Measurements from ENCODE around the gene SPAG6.
"Not testable (repeated sequence)": the region's sequence is repeated elsewhere in the genome, so short reads cannot be mapped to it uniquely, and the experiment has no call there.

SPAG6 gene

DNA sequence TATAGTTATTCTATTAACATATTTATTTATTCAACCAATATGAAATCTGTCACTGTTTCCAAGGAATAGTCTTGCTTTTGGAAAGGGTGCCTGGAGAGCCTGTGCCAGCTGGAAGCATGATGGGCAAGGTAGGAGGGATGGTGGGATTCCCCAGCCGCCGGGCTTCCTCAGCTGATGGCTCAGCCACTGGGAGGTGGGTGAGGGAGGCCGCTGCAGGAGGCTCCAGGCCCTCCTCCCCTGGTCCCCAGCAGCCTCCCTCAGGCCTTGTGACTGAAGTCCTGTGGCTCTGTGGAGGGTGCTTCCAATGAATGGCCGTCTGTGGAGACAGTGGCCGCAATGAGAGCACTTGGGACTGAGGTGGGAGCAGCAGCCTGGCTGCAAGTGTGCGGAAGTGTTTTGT lies 27.0 kb downstream of the SPAG6 start:
- no peak for DNase-seq (ENCODE audit: low read depth)

GRCh38 chr10:22372917-22373316 lies 27.6 kb downstream of the SPAG6 start:
- DNase-seq (ENCODE audit: low read depth): no peak

GRCh38 chr10:22374489-22375126 lies 29.3 kb downstream of the SPAG6 start:
- no peak for DNase-seq (ENCODE audit: low read depth)

GRCh38 chr10:22379059-22379458 lies 33.8 kb downstream of the SPAG6 start:
- DNase-seq (ENCODE audit: low read depth): no peak

DNA sequence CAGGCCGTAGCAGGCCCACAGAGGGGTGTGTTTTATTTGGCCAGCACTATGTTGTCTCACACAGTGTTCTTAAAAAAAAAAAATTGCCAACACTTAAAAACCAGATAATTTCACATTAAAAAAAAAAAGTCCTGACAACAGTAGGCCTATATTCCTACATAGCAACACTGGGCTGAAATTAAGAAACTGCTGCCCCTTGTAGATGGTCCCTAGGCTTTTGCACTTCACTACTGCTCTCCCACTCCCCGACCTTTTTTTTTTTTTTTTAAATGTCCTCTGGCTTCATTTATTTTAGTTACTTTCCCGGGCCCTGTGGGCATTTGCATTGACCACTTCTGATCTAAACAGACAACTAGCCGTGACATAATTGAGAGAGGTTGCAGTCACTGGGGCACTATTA lies 36.0 kb downstream of the SPAG6 start:
- DNase-seq (ENCODE audit: low read depth): no peak

DNA sequence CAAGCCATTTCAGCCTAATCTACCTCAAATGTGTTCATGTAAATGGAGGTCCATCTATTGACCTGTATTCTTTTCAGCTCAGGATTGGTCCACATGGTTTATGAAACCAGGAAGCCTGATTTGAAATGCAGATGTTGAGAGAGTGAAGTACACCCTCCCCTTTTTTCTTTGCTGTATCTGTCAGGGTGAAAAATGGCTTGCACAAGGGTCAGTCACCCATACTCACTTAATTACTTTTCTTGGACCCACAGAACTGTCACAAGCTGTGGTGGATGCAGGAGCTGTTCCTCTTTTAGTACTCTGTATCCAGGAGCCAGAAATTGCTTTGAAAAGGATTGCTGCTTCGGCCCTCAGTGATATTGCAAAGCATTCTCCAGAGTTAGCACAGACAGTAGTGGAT lies 41.2 kb downstream of the SPAG6 start:
- no peak for DNase-seq (ENCODE audit: low read depth)

DNA sequence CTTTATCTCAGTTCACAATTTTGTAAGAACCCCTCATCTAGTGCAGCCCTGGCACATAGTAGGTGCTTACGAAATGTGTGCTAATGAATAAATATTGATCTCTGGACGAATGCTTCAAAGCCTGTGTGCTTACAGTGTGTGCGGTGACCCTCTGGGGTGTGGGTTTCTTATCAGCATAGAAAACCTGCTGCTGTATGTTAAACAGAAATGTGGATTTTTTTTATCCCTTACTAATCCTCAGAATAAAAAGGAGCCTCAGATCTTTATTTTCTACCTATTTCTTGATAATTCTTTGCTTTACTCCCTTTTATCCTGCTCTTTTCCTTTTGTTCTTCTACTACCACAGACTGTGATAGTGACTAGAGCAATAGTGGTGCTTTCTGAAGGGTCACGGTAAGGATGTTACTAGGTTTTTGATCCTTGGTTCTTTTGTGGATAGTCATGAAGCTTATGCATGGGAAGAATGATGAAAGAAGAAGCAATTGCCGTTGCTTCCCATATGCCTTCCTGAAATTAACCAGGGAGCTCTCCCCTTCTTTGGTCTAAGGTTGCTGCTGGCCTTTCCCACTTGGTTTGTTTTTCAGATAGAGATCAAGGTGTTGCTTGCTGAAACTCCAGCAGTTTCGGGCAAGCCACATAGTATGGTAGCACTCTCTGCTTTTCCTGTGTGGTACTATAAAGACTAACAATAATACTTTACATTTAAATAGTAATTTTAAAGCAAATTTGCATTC lies 44.7 kb downstream of the SPAG6 start:
- DNase-seq (ENCODE audit: low read depth): no peak

GRCh38 chr10:22391600-22391999 lies 46.3 kb downstream of the SPAG6 start:
- DNase-seq (ENCODE audit: low read depth): no peak

DNA sequence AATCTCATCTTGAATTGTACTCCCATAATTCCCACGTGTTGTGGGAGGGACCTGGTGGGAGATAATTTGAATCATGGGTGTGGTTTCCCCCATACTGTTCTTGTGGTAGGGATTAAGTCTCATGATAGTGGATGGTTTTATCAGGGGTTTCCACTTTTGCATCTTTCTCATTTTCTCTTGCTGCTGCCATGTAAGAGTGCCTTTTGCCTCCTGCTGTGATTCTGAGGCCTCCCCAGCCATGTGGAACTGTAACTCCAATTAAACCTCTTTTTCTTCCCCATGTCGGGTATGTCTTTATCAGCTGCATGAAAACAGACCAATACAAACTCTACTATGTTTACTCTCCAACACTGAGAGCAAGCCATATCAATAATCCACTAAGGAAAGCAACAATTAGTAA lies 50.9 kb downstream of the SPAG6 start:
- DNase-seq (ENCODE audit: low read depth): not testable (repeated sequence)

DNA sequence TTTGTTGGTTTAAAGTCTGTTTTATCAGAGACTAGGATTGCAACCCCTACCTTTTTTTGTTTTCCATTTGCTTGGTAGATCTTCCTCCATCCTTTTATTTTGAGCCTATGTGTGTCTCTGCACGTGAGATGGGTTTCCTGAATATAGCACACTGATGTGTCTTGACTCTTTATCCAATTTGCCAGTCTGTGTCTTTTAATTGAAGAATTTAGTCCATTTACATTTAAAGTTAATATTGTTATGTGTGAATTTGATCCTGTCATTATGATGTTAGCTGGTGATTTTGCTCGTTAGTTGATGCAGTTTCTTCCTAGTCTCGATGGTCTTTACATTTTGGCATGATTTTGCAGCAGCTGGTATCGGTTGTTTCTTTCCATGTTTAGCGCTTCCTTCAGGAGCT lies 61.6 kb downstream of the SPAG6 start:
- DNase-seq (ENCODE audit: low read depth): not testable (repeated sequence)

DNA sequence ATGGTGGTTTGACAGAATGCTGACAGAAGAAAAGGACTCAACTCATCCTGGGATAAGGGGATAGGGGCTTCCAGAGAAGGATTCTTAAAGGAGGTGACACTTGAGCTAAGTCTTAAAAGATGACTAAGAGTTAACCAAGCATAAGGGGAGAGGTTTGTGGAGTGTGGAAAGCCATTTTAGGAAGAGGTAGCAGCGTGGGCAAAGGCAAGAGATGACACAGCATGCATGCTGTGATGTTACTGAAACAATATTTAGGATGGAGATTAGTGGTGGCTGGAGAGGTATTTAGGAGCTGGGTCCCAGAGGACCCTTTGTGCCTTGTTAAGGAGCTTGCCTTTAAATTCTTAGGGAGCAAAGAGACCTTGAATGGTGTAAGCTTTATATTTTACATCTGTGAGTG lies 65.1 kb downstream of the SPAG6 start:
- DNase-seq (ENCODE audit: low read depth): no peak

GRCh38 chr10:22410846-22411245 lies 65.5 kb downstream of the SPAG6 start:
- DNase-seq (ENCODE audit: low read depth): no peak

DNA sequence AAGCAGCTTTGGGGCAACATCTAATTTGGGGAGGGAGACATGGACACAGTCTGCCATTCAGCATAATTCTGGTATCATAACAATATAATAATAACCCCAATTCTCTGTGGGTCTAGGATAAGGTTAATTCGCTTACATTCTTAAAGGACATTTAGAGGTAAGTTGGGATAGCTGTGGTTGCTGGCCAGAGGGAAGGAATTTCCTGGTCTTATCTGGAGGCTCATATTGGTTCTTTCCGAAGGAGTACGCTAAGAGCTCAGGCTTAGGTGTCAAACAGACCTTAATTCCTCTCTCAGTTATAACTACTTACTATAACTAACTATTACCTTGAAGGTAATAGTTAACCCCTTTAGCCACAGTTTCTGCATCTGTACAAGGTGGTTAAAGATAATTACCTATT lies 68.8 kb downstream of the SPAG6 start:
- DNase-seq (ENCODE audit: low read depth): no peak

GRCh38 chr10:22415072-22415471 lies 69.8 kb downstream of the SPAG6 start:
- no peak for DNase-seq (ENCODE audit: low read depth)

DNA sequence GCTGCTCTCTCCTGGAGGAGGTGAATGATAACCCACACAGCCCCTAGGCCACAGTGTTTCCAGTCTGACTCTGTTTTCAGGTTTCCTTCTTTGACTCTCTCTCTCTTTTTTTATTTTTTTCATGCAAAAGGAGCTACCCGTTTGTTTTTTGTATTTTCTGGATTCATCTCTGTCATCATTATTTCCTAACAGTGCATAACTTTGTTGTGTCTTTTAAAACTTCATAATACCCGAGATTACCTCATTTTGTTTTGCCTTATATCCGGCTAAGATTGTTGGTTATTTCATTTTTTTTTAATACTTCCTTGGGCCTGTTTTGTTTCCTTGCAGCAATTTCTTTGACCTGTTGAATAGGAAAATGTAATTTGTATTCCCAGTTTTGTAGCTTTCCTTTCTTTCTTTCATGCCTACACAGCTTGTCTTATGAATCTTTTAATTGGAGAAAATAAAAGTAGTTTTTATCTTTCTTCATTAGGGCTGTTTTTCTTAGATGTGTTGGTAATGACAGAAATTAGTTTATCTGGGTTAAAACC lies 72.5 kb downstream of the SPAG6 start:
- no peak for DNase-seq (ENCODE audit: low read depth)

DNA sequence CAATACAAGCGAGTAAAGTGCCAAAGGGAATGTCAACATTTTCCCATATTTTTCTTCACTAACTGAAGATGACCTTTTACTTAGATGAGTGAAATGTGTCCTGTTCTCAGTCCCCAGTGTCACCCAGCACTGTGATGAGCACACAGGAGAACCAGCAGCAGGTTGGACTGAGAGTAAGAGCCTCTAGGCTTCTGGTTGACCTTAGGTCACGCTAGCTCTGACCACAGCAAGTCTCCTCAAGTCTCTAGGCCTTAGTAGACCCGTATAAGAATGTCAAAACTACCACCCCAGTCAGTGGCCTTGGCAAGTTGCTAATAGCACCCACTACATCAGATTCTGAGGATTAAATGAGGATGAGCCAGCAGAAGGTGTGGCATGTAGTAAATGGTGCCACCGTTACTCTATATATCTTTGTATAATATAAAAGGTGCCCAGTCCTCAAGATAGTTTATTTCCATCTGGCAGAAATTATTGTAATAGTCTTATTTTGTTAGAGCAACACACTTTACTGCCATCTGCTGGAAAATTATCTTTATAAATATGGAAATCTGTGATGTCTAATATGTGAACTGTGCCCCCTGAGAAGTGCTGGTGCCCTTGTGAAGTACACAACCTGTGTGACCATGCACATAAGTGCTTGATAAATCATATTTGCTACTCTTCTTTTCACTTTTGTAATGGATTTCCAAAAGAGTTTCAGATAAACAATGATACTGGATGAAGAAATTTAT lies 75.7 kb downstream of the SPAG6 start:
- no peak for DNase-seq (ENCODE audit: low read depth)

DNA sequence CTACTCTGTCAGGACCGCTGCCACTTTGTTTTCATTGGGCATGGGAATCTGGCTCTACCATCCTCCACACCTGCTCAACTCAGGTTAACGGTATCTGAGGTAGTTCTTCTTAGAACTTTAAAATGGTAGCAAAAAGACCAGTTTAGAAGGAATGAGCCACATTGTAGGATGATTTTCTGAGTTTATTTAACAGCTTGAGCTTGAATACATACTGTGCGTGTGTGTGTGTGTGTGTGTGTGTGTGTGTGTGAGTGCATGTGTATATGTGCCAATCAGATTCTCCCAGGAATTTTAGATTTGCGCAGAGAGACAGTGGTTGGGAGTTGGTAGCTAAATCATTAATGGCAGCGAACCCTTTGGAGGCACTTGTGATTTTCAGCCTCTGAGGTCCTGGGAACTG lies 81.4 kb downstream of the SPAG6 start:
- DNase-seq (ENCODE audit: low read depth): no peak

DNA sequence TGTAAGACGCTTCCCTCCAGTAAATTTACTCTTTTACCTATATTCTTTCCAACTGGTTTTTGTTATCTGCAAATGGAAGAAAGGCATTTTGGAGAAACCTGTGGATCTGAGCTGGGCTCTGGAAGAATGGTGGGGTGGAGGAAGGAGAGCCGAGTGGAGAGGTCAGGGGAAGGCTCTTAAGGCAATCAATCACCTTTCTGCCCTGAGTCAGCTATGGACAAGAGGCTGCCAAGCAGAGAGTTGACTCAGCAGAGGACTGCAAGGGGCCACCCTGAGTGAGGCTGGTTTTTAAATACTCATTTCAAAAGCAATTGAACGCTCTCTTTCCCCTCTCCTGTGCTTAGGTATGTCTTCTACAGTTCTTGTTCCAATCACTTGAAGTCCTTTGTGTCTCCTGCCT lies 81.8 kb downstream of the SPAG6 start:
- DNase-seq (ENCODE audit: low read depth): no peak

DNA sequence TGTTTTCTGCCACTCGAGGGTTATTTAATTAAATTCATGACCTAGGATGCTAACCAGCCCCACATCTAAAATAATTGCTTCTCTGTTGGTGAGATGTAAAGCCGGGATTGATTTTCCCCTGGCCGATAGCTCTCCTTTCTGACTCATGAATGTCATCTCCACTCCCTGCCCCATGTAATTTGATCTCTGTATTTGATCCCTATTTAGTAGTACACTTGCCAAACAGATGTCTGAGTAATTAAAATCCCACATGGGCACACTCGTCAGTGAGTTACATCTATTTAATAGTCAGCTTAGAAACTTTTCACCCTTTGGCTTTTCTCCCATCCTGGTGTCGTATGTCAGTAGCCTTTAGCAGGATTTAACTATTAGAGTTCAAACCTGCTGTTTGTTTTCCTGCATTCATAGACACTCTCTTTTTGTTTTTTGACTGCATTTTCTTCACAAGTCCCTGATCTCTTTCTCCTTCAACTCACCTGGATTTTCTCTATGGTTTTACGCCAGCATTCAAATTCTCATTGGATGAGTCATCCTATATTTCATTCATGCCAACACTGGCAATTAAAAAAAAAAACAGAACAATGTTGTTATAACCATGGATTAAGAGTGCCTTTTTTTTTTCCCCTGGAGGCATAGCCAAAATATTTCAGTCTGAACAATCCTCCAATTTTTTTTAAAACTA lies 82.7 kb downstream of the SPAG6 start:
- no peak for DNase-seq (ENCODE audit: low read depth)

- DNase-seq (ENCODE audit: low read depth): no peak
Measured at GRCh38 chr10:22429146-22429545, 83.8 kb downstream of the SPAG6 start.

DNA sequence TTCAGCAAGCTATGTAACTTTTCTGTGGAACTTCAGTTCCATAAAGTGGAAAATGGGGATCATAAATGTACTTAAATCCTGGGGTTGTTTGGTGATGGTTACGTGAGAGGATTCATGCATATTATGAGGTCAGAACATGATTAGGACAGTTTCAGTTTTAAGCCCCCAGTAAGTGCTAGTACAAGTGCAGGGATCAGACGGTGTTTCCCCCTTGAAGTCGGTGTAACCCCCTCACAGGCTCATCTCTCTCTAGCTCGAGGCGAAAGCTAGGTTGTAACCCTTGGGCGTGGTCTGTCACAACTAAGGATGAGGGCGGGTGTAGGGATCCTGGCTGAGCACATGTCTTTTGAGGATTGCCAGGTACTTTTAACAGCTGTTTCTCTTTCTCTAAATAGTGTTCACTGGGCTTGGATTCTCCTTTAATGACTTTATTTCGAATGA lies 84.7 kb downstream of the SPAG6 start:
- no peak for DNase-seq (ENCODE audit: low read depth)

- DNase-seq (ENCODE audit: low read depth): no peak
Measured at GRCh38 chr10:22433875-22434274, 88.6 kb downstream of the SPAG6 start.
